Lower leg skin (tissue), 4 donors: ENCODE data around the gene NECTIN1. TPM values are rescaled to one million over a fixed set of nuclear protein-coding genes. Genes with fewer than 3 reads are reported as not detected.

Experiments used
- DNase-seq, 2 donors: peaks; one replicate each; pipeline ENCODE4 v3.0.0-alpha.2; 2019; ENCODE audit warnings: low spot score in 2 of 2
- H3K4me3 ChIP-seq: fragments of 200-600 bp; sonication (generic); 2 replicates; pipeline ENCODE4 v1.5.1; 2017; ENCODE audit warnings: mild to moderate bottlenecking, low read depth; ENCODE audit not compliant: poor library complexity, severe bottlenecking
- CTCF ChIP-seq, 3 donors: fragments of 450-650 bp; IDR thresholded peaks; one replicate each; pipeline ENCODE4 v1.5.1; 2016; ENCODE audit warnings: antibody characterized with exemption in 3 of 3, mild to moderate bottlenecking in 3 of 3, moderate library complexity in 2 of 3
- POLR2A ChIP-seq, 2 donors: fragments of 450-650 bp; IDR thresholded peaks; one replicate each; pipeline ENCODE4 v1.6.1; 2016 to 2017; ENCODE audit warnings: antibody characterized with exemption in 2 of 2, mild to moderate bottlenecking in 1 of 2, moderate library complexity in 1 of 2
- WGBS, 2 donors: methylation state at CpG; one replicate each; pipeline ENCODE4 v1.1.5; 2018; 5-methylcytosine and 5-hydroxymethylcytosine counted together
- intact Hi-C: fragments of 100-400 bp; cut with DNase I; formaldehyde crosslinking; loops from one replicate; pipeline ENCODE4 v1.15.0; 2023; ENCODE audit warnings: low total_unique reads
- total RNA-seq, 4 donors: library from RNA; depleted of rRNA; stranded (reverse); fragments of >200 nt; gene quantifications; one replicate each; pipeline ENCODE4 v1.1.0, GENCODE V29; 2016

The NECTIN1 gene
- total RNA-seq, 4 donors from 2014 or later = 111 to 142 (median 130) TPM

GRCh38 chr11:119701591-119702549 is 27.1 kb downstream of the NECTIN1 start:
- no peak for DNase-seq
- intact Hi-C loops = no loop called here
- WGBS, 2 donors = 44 to 49% methylated on average over 15 of the region's 15 CpGs
- no peak overlapping the region for H3K4me3 ChIP-seq
- TF ChIP-seq POLR2A (IDR thresholded peaks at IDR 0.05) (no peak), CTCF (IDR thresholded peaks at IDR 0.05) (no peak)

- DNase-seq = no peak
Measured at GRCh38 chr11:119700536-119701346, 28.3 kb downstream of the NECTIN1 start.

GRCh38 chr11:119700030-119700429 is 29.0 kb downstream of the NECTIN1 start:
- DNase-seq = no peak
- TF ChIP-seq POLR2A (IDR thresholded peaks at IDR 0.05) (no peak), CTCF (IDR thresholded peaks at IDR 0.05) (no peak)
- no peak overlapping the region for H3K4me3 ChIP-seq
- intact Hi-C loops = no loop called here
- WGBS, 2 donors = 85 to 86% methylated on average over 7 of the region's 7 CpGs

More at GRCh38 chr11:119700536-119701346, 28.3 kb downstream of the NECTIN1 start:
- no peak overlapping the region for H3K4me3 ChIP-seq
- intact Hi-C loops = no loop called here
- TF ChIP-seq POLR2A (IDR thresholded peaks at IDR 0.05) (no peak), CTCF (IDR thresholded peaks at IDR 0.05) (no peak)
- WGBS, 2 donors = 76 to 90% methylated on average over 11 to 13 of the region's 13 CpGs

DNA sequence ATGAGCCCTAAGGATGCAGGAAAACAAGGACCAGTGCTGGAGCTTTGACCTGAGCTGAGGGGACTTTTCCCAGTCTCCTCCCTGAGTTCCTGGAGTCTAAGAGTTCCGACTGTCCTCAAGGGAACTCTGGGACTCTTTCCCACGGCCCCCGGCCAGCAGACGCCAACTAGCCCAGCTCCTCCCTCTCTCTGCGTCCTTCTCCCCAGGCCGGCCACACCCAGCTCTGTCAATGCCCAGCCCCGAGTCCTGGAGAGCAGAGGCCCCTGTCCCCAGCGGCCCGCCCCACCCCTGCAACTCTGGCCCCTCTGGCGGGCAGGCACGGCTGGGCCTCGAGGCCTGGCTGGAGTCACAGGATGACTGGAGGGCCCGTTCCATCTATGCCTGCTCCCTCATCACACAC is 29.8 kb downstream of the NECTIN1 start:
- H3K4me3 ChIP-seq = no peak overlapping the region
- 16 to 17% methylated on average over 13 of the region's 13 CpGs for WGBS, 2 donors
- peak in 1 of 2 donors; percentile 52 for DNase-seq
- no peak for TF ChIP-seq POLR2A (IDR thresholded peaks at IDR 0.05)
- no peak for TF ChIP-seq CTCF (IDR thresholded peaks at IDR 0.05)
- intact Hi-C loops = no loop called here

DNA sequence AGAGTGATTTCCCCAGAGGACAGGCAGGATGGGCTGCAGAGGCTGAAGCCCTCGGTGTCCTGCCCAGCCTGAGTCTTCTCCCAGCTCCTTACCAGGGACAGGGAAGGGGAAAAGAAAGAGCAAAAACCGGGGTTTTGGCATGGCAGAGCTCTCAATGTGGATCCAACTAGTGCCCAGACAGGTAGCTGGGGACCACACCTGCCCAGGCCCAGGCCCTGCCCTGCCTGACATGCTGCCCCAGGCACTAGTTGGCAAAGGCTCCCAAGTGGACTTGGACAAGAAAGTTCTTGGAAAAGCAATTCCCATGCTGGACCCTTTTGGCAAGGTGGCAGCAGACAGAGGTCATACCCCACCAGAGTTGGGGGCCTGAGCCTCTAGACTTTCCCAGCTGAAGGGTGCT is 31.1 kb downstream of the NECTIN1 start:
- TF ChIP-seq CTCF (IDR thresholded peaks at IDR 0.05) = no peak
- TF ChIP-seq POLR2A (IDR thresholded peaks at IDR 0.05) = no peak
- intact Hi-C loops = no loop called here
- no peak overlapping the region for H3K4me3 ChIP-seq
- 49 to 55% methylated on average over 2 of the region's 2 CpGs for WGBS, 2 donors
- DNase-seq = no peak
